ENCODE measurements around the gene FBN3.

FBN3 gene

DNA sequence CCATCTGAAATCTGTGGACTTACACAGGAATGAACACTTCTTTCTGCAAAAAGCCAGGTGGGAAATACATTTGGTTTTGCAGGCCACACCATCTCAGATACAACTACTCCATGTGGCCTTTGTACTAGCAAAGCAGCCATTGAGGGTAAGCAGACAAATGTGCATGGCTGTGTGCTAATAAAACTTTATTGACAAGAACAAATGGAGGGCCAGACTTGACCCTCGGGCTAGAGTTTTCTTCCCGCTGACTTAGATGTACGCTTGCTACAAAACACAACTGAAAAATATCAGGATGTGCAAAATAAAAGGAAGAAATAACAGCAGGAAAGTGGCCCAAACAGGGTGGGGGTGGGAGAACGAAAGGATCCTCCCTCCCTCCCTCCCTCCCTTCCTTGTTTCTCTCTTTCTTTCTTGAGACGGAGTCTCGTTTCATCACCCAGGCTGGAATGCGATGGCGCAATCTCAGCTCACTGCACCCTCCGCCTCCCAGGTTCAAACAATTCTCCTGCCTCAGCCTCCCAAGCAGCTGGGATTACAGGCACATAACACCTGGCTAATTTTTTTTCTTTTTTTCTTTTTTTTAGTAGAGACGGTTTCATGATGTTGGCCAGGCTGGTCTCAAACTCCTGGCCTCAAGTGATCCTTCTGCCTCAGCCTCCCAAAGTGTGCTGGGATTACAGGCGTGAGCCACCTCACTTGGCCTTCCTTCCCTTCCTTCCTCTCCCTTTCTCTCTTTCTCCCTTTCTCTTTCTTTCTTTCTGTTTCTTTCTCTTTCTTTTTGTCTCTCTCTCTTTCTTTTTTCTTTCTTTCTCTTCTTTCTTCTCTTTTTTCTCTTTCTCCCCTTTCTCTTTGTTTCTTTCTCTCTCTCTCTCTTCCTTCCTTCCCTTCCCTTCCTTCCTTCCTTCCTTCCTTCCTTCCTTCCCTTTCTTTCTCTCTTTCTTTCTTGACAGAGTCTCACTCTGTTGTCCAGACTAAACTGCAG, 67.5 kb downstream of the FBN3 start:
- no peak overlapping the region for H3K27ac ChIP-seq (replicated peaks)

DNA sequence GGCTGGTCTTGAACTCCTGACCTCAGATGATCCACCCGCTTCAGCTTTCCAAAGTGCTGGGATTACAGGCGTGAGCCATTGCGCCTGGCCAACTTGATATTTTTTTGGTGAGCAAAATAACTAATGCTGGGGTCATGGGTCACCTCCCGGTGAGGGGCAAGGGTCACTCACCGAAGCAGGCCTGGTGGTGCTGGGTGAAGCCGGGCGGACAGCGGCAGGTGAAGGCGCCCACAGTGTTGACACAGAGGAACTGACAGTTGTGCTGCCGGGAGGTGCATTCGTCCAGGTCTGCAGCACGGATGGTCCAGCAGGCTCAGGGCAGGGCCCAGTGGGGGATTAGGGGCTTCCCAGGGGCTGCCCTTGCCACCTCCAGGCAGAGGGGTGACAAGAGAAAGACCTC, 68.6 kb downstream of the FBN3 start:
- DNase-seq (ENCODE audit: low read depth in 1 of 2, low spot score in 1 of 2): no peak
- Histone ChIP-seq H3K27ac (replicated peaks) (no peak overlapping the region), H3K27me3 (ENCODE audit: insufficient read depth, poor library complexity, severe bottlenecking) (no peaks in the 10 kb centered on the region), H3K4me3 (replicated peaks; ENCODE audit: insufficient read depth, low read length) (no peak overlapping the region)
- TF ChIP-seq, protein P1, sequence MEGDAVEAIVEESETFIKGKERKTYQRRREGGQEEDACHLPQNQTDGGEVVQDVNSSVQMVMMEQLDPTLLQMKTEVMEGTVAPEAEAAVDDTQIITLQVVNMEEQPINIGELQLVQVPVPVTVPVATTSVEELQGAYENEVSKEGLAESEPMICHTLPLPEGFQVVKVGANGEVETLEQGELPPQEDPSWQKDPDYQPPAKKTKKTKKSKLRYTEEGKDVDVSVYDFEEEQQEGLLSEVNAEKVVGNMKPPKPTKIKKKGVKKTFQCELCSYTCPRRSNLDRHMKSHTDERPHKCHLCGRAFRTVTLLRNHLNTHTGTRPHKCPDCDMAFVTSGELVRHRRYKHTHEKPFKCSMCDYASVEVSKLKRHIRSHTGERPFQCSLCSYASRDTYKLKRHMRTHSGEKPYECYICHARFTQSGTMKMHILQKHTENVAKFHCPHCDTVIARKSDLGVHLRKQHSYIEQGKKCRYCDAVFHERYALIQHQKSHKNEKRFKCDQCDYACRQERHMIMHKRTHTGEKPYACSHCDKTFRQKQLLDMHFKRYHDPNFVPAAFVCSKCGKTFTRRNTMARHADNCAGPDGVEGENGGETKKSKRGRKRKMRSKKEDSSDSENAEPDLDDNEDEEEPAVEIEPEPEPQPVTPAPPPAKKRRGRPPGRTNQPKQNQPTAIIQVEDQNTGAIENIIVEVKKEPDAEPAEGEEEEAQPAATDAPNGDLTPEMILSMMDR (IDR thresholded peaks at IDR 0.05; ENCODE audit: insufficient read depth, low read length): no peak
- no peak for TF ChIP-seq GABPA (IDR thresholded peaks at IDR 0.05; ENCODE audit: low read depth)
- TF ChIP-seq POLR2AphosphoS5 (IDR thresholded peaks at IDR 0.05; ENCODE audit: low read depth): no peak
- no peak for TF ChIP-seq SPI1 (IDR thresholded peaks at IDR 0.05; ENCODE audit: borderline replicate concordance, low read depth)
- TF ChIP-seq, protein P2, sequence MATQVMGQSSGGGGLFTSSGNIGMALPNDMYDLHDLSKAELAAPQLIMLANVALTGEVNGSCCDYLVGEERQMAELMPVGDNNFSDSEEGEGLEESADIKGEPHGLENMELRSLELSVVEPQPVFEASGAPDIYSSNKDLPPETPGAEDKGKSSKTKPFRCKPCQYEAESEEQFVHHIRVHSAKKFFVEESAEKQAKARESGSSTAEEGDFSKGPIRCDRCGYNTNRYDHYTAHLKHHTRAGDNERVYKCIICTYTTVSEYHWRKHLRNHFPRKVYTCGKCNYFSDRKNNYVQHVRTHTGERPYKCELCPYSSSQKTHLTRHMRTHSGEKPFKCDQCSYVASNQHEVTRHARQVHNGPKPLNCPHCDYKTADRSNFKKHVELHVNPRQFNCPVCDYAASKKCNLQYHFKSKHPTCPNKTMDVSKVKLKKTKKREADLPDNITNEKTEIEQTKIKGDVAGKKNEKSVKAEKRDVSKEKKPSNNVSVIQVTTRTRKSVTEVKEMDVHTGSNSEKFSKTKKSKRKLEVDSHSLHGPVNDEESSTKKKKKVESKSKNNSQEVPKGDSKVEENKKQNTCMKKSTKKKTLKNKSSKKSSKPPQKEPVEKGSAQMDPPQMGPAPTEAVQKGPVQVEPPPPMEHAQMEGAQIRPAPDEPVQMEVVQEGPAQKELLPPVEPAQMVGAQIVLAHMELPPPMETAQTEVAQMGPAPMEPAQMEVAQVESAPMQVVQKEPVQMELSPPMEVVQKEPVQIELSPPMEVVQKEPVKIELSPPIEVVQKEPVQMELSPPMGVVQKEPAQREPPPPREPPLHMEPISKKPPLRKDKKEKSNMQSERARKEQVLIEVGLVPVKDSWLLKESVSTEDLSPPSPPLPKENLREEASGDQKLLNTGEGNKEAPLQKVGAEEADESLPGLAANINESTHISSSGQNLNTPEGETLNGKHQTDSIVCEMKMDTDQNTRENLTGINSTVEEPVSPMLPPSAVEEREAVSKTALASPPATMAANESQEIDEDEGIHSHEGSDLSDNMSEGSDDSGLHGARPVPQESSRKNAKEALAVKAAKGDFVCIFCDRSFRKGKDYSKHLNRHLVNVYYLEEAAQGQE (IDR thresholded peaks at IDR 0.05; ENCODE audit: insufficient replicate concordance, low read depth): no peak

More for the DNA sequence above, 67.5 kb downstream of the FBN3 start:
- peak in 1 of 2 experiments; percentile 22 for DNase-seq (ENCODE audit: low read depth in 1 of 2, low spot score in 1 of 2)
- Histone ChIP-seq H3K27me3 (ENCODE audit: insufficient read depth, poor library complexity, severe bottlenecking) (no peaks in the 10 kb centered on the region), H3K4me3 (replicated peaks; ENCODE audit: insufficient read depth, low read length) (no peak overlapping the region)
- TF ChIP-seq POLR2AphosphoS5 (IDR thresholded peaks at IDR 0.05; ENCODE audit: low read depth) (no peak), SPI1 (IDR thresholded peaks at IDR 0.05; ENCODE audit: borderline replicate concordance, low read depth) (no peak), GABPA (IDR thresholded peaks at IDR 0.05; ENCODE audit: low read depth) (no peak)
- TF ChIP-seq, protein P2 (IDR thresholded peaks at IDR 0.05; ENCODE audit: insufficient replicate concordance, low read depth): no peak
- TF ChIP-seq, protein P1 (IDR thresholded peaks at IDR 0.05; ENCODE audit: insufficient read depth, low read length): no peak

DNA sequence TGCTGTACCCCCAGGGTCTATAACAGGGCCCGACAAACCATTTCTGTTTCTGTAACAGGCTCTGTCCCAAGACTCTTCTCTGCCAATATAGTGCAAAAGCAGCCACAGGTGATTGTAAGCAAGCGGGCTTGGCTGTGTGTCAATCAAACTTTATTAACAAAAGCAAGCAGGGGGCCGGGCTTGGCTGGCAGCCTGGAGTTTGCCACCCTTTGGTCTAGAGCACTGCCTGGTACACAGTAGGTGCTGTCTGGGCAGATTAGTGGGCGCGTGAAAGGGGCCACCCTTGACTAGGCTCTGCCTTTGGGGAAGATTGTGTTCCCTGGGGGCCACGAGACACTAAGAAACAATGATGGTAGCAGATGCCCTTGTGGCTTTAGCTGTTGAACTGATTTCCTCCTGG, 69.4 kb downstream of the FBN3 start:
- no peak overlapping the region for H3K27ac ChIP-seq (replicated peaks)
- no peaks in the 10 kb centered on the region for H3K27me3 ChIP-seq (ENCODE audit: insufficient read depth, poor library complexity, severe bottlenecking)
- H3K4me3 ChIP-seq (replicated peaks; ENCODE audit: insufficient read depth, low read length): no peak overlapping the region
- DNase-seq (ENCODE audit: low read depth in 1 of 2, low spot score in 1 of 2): no peak
- TF ChIP-seq, protein P1 (IDR thresholded peaks at IDR 0.05; ENCODE audit: insufficient read depth, low read length): no peak
- TF ChIP-seq GABPA (IDR thresholded peaks at IDR 0.05; ENCODE audit: low read depth): no peak
- TF ChIP-seq SPI1 (IDR thresholded peaks at IDR 0.05; ENCODE audit: borderline replicate concordance, low read depth): no peak
- TF ChIP-seq, protein P2 (IDR thresholded peaks at IDR 0.05; ENCODE audit: insufficient replicate concordance, low read depth): no peak
- TF ChIP-seq POLR2AphosphoS5 (IDR thresholded peaks at IDR 0.05; ENCODE audit: low read depth): no peak
